ENCODE results near the gene FAU.

Gene FAU

GRCh38 chr11:65121865-65122696, at the start of gene FAU, which contains the start of gene MRPL49:
Gene FAU, minus strand, starts transcription at chr11:65122134. Its CDS starts 321 bp downstream, at chr11:65121813.
Gene MRPL49, plus strand, starts transcription at chr11:65122321. Its CDS starts 26 bp downstream, at chr11:65122347.
- Histone ChIP-seq H3K27ac (peak within 1 kb of the TSS; percentile 90), H3K36me3 (peaks cover 82% of the 10 kb centered on the region), H3K27me3 (ENCODE audit: insufficient read depth, low read depth, severe bottlenecking) (no peaks in the 10 kb centered on the region), H3K9me3 (ENCODE audit: severe bottlenecking) (no peaks in the 10 kb centered on the region), H3K4me3 (ENCODE audit: low read depth, low read length) (peak within 1 kb of the TSS; percentile 81)
- no peak for TF ChIP-seq CTCF (IDR thresholded peaks at IDR 0.05; ENCODE audit: low read depth, low read length)
- DNase-seq: peak; percentile 99

- no peak within 1 kb of the TSS for H3K27ac ChIP-seq
Measured at GRCh38 chr11:65170058-65170534, 48.2 kb upstream of the FAU start, which contains the start of gene SPDYC. Gene SPDYC, plus strand, starts transcription at chr11:65170233. Its CDS starts 1,125 bp downstream, at chr11:65171358.

GRCh38 chr11:65169164-65169641, 47.3 kb upstream of the FAU start:
- Histone ChIP-seq H3K27ac (no peak overlapping the region), H3K27me3 (ENCODE audit: insufficient read depth, low read depth, severe bottlenecking) (no peaks in the 10 kb centered on the region), H3K36me3 (no peaks in the 10 kb centered on the region), H3K9me3 (ENCODE audit: severe bottlenecking) (no peaks in the 10 kb centered on the region), H3K4me3 (ENCODE audit: low read depth, low read length) (no peak overlapping the region)
- DNase-seq: no peak
- no peak for TF ChIP-seq CTCF (IDR thresholded peaks at IDR 0.05; ENCODE audit: low read depth, low read length)

More at GRCh38 chr11:65170058-65170534, 48.2 kb upstream of the FAU start, which contains the start of gene SPDYC:
- TF ChIP-seq CTCF (IDR thresholded peaks at IDR 0.05; ENCODE audit: low read depth, low read length): no peak
- Histone ChIP-seq H3K4me3 (ENCODE audit: low read depth, low read length) (no peak within 1 kb of the TSS), H3K36me3 (no peaks in the 10 kb centered on the region), H3K27me3 (ENCODE audit: insufficient read depth, low read depth, severe bottlenecking) (no peaks in the 10 kb centered on the region), H3K9me3 (ENCODE audit: severe bottlenecking) (no peaks in the 10 kb centered on the region)
- no peak for DNase-seq

- Histone ChIP-seq H3K9me3 (ENCODE audit: severe bottlenecking) (no peaks in the 10 kb centered on the region), H3K4me3 (ENCODE audit: low read depth, low read length) (no peak overlapping the region), H3K27ac (no peak overlapping the region), H3K27me3 (ENCODE audit: insufficient read depth, low read depth, severe bottlenecking) (no peaks in the 10 kb centered on the region), H3K36me3 (no peaks in the 10 kb centered on the region)
- no peak for TF ChIP-seq CTCF (IDR thresholded peaks at IDR 0.05; ENCODE audit: low read depth, low read length)
- no peak for DNase-seq
Measured at GRCh38 chr11:65167656-65168055, 45.7 kb upstream of the FAU start.

GRCh38 chr11:65166893-65167292, 45.0 kb upstream of the FAU start:
- Histone ChIP-seq H3K27me3 (ENCODE audit: insufficient read depth, low read depth, severe bottlenecking) (no peaks in the 10 kb centered on the region), H3K36me3 (no peaks in the 10 kb centered on the region), H3K27ac (no peak overlapping the region), H3K9me3 (ENCODE audit: severe bottlenecking) (no peaks in the 10 kb centered on the region), H3K4me3 (ENCODE audit: low read depth, low read length) (no peak overlapping the region)
- TF ChIP-seq CTCF (IDR thresholded peaks at IDR 0.05; ENCODE audit: low read depth, low read length): no peak
- no peak for DNase-seq
